ACC112 (cell line): Measurements from ENCODE around the gene BNIP3.

Experiments used
- H2AFZ ChIP-seq: fragments of 200-600 bp; sonication (generic); one replicate; pipeline ENCODE4 v1.6.0; 2017; ENCODE audit warnings: antibody characterized with exemption, low read length; ENCODE audit not compliant: unreplicated experiment
- H3K27ac ChIP-seq: fragments of 200-600 bp; sonication (generic); 2 replicates; pipeline ENCODE4 v1.5.1; 2014; ENCODE audit warnings: low read depth, mild to moderate bottlenecking, antibody characterized with exemption, low read length, moderate library complexity
- H3K27me3 ChIP-seq: fragments of 200-600 bp; sonication (generic); 2 replicates; pipeline ENCODE4 v1.6.1; 2014; ENCODE audit warnings: mild to moderate bottlenecking, antibody characterized with exemption, low read length, moderate library complexity, mixed read lengths; ENCODE audit not compliant: insufficient read depth
- H3K36me3 ChIP-seq: fragments of 200-600 bp; sonication (generic); 2 replicates; pipeline ENCODE4 v1.6.1; 2016; ENCODE audit warnings: mild to moderate bottlenecking, antibody characterized with exemption, low read length, moderate library complexity, mixed read lengths; ENCODE audit not compliant: insufficient read depth
- H3K4me1 ChIP-seq: fragments of 200-600 bp; sonication (generic); one replicate; pipeline ENCODE4 v1.6.1; 2016; ENCODE audit warnings: low read length, mixed read lengths; ENCODE audit not compliant: insufficient read depth, unreplicated experiment, control insufficient read depth
- H3K4me3 ChIP-seq: fragments of 200-600 bp; sonication (generic); 2 replicates; pipeline ENCODE4 v1.5.1; 2014; ENCODE audit warnings: mild to moderate bottlenecking, low read depth, low read length
- H3K79me2 ChIP-seq: fragments of 200-600 bp; sonication (generic); one replicate; pipeline ENCODE4 v1.6.0; 2016; ENCODE audit warnings: low read length; ENCODE audit not compliant: control insufficient read depth, unreplicated experiment, insufficient read depth

The BNIP3 gene

DNA sequence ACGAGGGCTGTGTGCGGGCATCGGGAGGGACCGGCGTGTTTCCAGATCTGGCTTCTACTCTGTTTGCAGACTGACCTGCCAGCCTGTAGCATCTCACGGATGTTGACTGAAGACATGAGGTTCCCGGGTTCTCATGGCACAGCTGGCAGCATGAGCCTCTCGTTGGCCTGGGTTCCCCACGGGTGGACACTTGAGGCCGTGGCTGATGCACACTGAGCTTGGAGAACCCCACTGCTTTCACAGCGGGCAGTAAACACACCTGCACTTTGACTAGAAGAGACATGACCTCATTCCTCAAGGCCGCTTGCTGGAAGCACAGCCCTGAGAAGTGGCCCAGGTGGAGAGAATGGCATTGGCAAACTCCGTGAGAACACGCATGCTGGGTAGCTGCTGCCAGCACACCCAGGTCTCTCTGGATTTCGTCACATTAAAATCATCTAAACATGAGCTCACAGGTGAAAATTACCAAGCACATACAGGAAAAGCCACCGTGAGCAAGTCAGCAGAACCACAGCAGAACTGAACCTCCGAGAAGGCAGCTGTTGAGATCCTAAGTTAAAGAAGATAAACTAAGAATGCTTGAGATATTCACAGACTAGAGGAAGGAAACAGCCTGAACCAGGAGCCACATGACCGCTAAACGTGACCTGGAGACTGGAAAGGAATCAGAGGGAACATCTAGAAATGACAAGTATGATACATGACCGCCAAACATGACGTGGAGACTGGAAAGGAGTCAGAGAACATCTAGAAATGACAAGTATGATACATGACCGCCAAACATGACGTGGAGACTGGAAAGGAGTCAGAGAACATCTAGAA is 32.5 kb downstream of the BNIP3 start:
- peaks cover 41% of the 10 kb centered on the region for H3K4me1 ChIP-seq
- H3K27me3 ChIP-seq, result no peaks in the 10 kb centered on the region
- no peak overlapping the region for H3K4me3 ChIP-seq
- no peaks in the 10 kb centered on the region for H3K79me2 ChIP-seq
- no peak overlapping the region for H2AFZ ChIP-seq
- H3K27ac ChIP-seq, result no peak overlapping the region
- H3K36me3 ChIP-seq, result peaks cover 32% of the 10 kb centered on the region

DNA sequence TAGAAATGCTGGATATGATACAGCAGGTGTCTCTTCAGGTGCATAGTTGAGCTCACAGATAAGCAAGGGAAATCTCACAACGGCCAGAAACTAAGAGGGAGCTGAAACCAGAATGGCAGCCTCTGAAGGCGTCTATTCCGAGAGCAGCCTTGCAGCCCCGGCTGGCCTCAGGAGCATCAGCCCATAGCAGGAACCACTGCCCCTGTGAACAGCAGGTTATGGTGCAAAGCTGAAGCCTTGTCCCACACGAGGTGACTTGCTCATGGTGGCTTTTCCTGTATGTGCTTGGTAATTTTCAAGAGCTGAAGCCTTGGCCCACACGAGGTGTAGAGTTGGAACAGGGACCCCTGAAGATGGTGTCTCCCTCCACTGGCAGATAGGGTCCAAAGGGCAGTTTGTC is 33.2 kb downstream of the BNIP3 start:
- no peak overlapping the region for H3K4me3 ChIP-seq
- H3K27ac ChIP-seq, result no peak overlapping the region
- peaks cover 30% of the 10 kb centered on the region for H3K36me3 ChIP-seq
- no peaks in the 10 kb centered on the region for H3K79me2 ChIP-seq
- H2AFZ ChIP-seq, result no peak overlapping the region
- no peaks in the 10 kb centered on the region for H3K27me3 ChIP-seq
- peaks cover 41% of the 10 kb centered on the region for H3K4me1 ChIP-seq

DNA sequence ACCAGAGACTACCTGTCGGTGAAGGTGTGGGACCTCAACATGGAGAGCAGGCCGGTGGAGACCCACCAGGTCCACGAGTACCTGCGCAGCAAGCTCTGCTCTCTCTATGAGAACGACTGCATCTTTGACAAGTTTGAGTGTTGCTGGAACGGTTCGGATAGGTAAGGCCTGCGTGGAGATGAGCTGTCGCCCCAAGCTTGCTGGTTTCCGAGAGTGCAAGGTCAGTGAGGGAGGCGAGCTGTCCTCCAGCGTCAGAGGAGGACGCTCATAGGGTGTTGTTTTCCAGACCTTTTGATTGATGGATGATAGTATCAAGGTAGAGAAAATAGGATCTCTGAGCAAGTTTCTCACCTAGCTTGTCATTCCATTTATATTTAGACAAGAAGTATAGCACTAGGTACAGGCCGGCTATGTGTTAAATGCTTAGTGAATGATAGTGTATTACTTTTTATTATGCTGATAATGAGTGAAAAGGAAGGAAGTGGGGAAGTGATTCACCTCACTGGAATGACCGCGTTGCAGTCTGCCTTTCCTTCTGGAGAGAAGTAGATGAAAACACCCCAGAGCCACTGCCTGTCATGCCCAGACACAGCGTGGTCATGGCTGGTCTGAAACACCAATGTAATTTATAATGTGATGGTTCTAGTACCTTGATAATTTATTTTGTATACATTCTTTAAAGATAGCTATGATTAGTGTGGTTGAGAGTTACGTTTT is 33.9 kb downstream of the BNIP3 start:
- peak overlapping the region; percentile 30; the same call in 1 of the 2 replicates for H3K4me3 ChIP-seq
- H2AFZ ChIP-seq, result no peak overlapping the region
- H3K79me2 ChIP-seq, result no peaks in the 10 kb centered on the region
- H3K27ac ChIP-seq, result peak overlapping the region; percentile 87
- H3K27me3 ChIP-seq, result no peaks in the 10 kb centered on the region
- H3K36me3 ChIP-seq, result peaks cover 30% of the 10 kb centered on the region
- peaks cover 41% of the 10 kb centered on the region for H3K4me1 ChIP-seq

DNA sequence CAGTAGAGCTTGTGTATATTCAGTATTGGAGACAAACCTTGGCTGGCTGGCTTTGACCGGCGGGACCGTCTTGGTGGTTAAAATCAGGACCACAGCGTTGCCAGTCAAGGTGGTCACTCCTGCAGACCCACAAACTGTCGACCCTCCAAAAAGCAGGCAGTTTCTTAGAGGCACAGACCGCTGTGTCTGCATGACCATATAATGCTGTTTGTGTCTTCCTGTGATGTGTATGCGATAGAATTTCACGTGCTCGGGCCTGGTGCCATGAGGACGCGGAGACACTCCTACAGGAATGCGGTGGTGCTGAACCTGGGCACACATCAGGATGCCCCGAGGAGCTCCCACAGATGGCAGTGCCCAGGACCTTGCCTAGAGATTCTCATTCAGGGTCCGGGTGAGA is 34.8 kb downstream of the BNIP3 start:
- Histone ChIP-seq H3K36me3 (peaks cover 30% of the 10 kb centered on the region), H3K27me3 (no peaks in the 10 kb centered on the region), H2AFZ (no peak overlapping the region), H3K27ac (peak overlapping the region; percentile 87), H3K4me1 (peaks cover 41% of the 10 kb centered on the region), H3K79me2 (no peaks in the 10 kb centered on the region), H3K4me3 (0 out of 2 replicates have a peak overlapping the region, but pooled peaks have one; percentile 6)

DNA sequence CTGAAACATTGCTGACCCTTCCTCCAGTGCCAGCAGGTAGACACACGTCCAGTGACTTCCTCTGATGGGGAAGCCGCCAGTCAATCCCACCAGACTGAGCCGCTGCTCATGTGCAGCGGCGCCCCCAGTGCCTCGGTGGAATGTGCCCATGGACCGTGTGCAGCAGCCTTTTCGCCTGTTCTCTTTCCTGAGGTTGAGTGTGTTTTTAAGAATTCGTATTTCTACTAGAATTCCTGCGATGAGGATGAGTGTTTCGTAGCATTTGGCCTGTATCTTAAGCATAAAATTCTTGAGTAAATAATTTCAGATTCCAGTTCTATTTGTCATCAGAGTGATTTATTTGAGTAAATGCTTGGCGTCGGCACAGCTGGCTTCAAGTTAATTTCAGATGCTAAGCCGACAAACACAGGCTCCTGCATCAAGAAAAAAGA is 35.4 kb downstream of the BNIP3 start:
- Histone ChIP-seq H2AFZ (no peak overlapping the region), H3K27ac (peak overlapping the region; percentile 87), H3K27me3 (no peaks in the 10 kb centered on the region), H3K4me1 (peaks cover 41% of the 10 kb centered on the region), H3K36me3 (peaks cover 31% of the 10 kb centered on the region), H3K4me3 (peak overlapping the region; percentile 39), H3K79me2 (no peaks in the 10 kb centered on the region)

DNA sequence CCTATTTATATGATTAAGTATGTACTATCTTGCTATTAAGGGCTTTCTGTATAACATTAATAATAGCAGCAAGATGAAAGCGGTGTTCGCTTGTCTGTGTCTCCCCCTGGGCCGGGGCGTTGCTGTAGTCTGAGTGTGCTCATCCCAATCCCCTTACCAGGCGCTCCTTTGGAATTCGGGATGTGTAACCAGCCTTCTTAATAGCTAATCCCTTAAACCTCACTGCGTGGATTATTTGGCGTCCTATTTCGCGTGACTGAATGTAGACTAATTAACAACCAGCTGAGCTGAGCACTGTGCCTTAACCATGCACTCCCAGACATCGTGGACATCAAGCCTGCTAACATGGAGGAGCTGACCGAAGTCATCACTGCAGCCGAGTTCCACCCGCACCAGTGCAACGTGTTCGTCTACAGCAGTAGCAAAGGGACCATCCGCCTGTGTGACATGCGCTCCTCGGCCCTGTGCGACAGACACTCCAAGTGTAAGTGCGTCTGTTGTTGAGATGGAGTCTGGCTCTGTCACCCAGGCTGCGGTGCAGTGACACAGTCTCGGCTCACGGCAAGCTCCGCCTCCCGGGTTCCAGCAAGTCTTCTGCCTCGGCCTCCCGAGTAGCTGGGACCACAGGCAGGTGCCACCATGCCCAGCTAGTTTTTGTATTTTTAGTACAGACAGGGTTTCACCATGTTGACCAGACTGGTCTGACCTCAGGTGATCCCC is 36.6 kb downstream of the BNIP3 start:
- Histone ChIP-seq H2AFZ (no peak overlapping the region), H3K4me1 (peaks cover 41% of the 10 kb centered on the region), H3K36me3 (peaks cover 33% of the 10 kb centered on the region; the same call in 1 of the 2 replicates), H3K4me3 (no peak overlapping the region), H3K27me3 (no peaks in the 10 kb centered on the region), H3K79me2 (no peaks in the 10 kb centered on the region), H3K27ac (peak overlapping the region; percentile 87)

DNA sequence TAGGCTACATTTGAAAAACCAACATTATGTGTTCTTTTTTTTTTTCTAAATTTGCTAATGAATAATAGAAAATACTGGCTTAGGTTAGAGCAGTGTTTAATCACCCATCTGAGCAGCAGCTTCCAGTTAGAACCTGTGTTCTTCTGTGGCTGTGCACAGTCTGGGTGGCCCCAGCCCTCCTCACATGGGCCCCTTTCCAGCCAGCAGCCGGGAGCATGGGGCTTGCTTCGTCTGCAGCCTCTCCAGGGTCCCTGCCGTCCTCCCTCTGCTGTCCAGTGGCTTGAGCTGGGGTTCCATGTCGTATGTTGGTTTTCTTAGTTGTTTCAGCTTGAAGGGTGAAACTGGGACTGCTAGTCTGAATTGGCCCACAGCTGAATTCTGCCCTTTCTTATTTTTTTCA is 37.3 kb downstream of the BNIP3 start:
- no peaks in the 10 kb centered on the region for H3K79me2 ChIP-seq

DNA sequence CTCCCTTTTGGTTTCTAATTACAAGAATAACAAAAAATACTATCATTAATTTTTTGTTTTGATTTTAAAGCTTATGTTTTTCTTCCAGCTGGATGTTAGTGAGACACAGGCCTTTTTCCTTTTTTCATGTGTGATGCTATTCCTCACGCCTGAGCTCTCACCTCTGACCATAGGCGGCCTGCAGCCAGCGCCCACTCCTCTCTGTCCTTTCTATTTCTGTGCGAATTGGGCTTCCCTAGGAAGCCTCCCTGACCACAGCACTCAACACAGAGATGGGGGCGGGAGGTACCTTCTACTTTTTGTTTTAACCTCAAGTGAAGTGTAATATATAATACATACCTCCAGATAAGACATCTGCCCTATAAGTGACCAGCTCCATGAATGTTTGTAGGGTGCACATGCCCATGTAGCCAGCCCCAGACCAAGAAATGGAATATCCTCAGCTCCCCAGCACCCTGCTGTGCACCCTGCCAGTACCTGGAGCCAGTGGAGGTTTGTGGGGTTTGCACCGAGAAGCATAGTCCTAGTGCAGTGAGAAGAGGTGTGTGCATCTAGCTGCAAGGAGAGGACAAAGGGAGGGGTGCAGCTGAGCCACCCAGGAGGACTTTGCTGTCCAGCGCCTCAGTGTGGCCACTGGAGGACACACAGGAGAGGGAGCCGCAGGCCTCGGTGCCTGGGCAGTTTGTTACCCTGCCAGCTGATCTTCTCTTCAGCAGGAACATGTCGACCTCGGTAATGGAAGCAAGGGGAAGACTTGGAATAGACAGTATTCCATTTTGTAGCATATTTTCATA is 38.5 kb downstream of the BNIP3 start:
- H3K4me1 ChIP-seq, result peaks cover 34% of the 10 kb centered on the region
- peaks cover 2% of the 10 kb centered on the region for H3K79me2 ChIP-seq
- no peak overlapping the region for H3K27ac ChIP-seq
- no peak overlapping the region for H2AFZ ChIP-seq
- H3K27me3 ChIP-seq, result no peaks in the 10 kb centered on the region
- H3K4me3 ChIP-seq, result no peak overlapping the region
- peaks cover 24% of the 10 kb centered on the region; the same call in 1 of the 2 replicates for H3K36me3 ChIP-seq

More for the DNA sequence above, 37.3 kb downstream of the BNIP3 start:
- H3K36me3 ChIP-seq, result peaks cover 31% of the 10 kb centered on the region; the same call in 1 of the 2 replicates
- no peak overlapping the region for H3K27ac ChIP-seq
- no peaks in the 10 kb centered on the region for H3K27me3 ChIP-seq
- H3K4me1 ChIP-seq, result peaks cover 41% of the 10 kb centered on the region
- H2AFZ ChIP-seq, result no peak overlapping the region
- H3K4me3 ChIP-seq, result no peak overlapping the region

DNA sequence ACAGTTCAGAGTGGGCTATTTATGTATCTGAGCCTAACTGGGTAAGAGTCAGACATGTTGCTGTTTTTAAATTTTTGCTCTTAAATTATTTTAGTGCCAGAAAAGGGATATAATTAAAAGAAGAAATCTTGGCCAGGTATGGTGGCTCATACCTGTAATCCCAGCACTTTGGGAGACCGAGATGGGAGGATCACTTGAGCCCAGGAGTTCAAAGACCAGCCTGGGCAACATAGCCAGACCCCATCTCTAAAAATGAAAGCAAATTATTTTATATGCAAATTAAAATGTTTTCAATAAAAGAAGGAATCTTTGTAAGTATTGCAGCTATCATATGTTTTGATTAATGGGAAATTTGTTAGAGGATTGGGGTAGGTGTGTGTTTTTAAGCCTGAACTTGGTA is 39.3 kb downstream of the BNIP3 start:
- Histone ChIP-seq H3K27me3 (no peaks in the 10 kb centered on the region), H2AFZ (no peak overlapping the region), H3K79me2 (peaks cover 6% of the 10 kb centered on the region), H3K4me3 (no peak overlapping the region), H3K27ac (no peak overlapping the region), H3K36me3 (peaks cover 19% of the 10 kb centered on the region; the same call in 1 of the 2 replicates), H3K4me1 (peaks cover 27% of the 10 kb centered on the region)

DNA sequence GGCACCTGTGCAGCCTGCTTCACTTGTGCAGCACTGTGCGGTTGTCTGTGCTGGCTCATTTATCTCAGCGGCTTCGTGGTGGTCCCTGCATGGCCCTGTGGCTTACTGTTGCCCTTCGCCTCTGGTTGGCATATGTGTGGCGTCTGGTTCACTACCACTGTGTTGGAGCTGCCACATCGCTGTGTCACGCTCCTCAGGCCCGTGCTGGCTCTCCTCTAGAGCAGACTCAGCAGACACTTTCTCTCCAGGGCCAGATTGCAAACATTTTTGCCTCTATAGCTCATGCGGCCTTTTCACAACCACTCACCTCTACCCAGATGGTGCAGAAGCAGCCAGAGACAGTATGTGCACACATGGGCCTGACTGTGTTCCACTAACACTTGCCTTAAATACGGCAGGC is 43.0 kb downstream of the BNIP3 start:
- Histone ChIP-seq H3K4me3 (no peak overlapping the region), H2AFZ (no peak overlapping the region), H3K36me3 (peaks cover 13% of the 10 kb centered on the region; the same call in 1 of the 2 replicates)

More for the DNA sequence above, 43.0 kb downstream of the BNIP3 start:
- Histone ChIP-seq H3K27ac (no peak overlapping the region), H3K27me3 (no peaks in the 10 kb centered on the region), H3K79me2 (peaks cover 31% of the 10 kb centered on the region), H3K4me1 (no peaks in the 10 kb centered on the region)
